Tibial artery (tissue), 4 donors: ENCODE results near the gene DLG1.

Experiments used
- DNase-seq, 2 donors: peaks; one replicate each; pipeline ENCODE4 v3.0.0-alpha.2; 2019
- H3K27ac ChIP-seq, 2 donors: fragments of 200-600 bp; sonication (generic) in 1 of 2; 1 replicate in 1 of 2; 2 replicates in 1 of 2; pipeline ENCODE4 v1.5.1; 2018 to 2019; ENCODE audit warnings: mild to moderate bottlenecking in 1 of 2
- H3K27me3 ChIP-seq, 2 donors: fragments of 200-600 bp; sonication (generic) in 1 of 2; one replicate each; pipeline versions ENCODE4 v1.5.1 to v1.6.0; 2016 to 2019
- H3K36me3 ChIP-seq, 3 donors: fragments of 200-600 bp; sonication (generic) in 2 of 3; one replicate each; pipeline ENCODE4 v1.5.1; 2016 to 2019; ENCODE audit warnings: mild to moderate bottlenecking in 2 of 3
- H3K4me1 ChIP-seq, 4 donors: fragments of 200-600 bp; sonication (generic) in 2 of 4; 1 replicate in 3 of 4; 2 replicates in 1 of 4; pipeline ENCODE4 v1.5.1; 2016 to 2019
- H3K4me3 ChIP-seq, 2 donors: fragments of 200-600 bp; sonication (generic) in 1 of 2; 1 replicate in 1 of 2; 2 replicates in 1 of 2; pipeline ENCODE4 v1.5.1; 2018 to 2019; ENCODE audit warnings: mild to moderate bottlenecking in 2 of 2
- H3K9me3 ChIP-seq, 3 donors: fragments of 200-600 bp; sonication (generic) in 1 of 3; one replicate each; pipeline ENCODE4 v1.5.1; 2016 to 2019
- CTCF ChIP-seq, 2 experiments: fragments of 200-600 bp in 1 of 2; fragments of 450-650 bp in 1 of 2; IDR thresholded peaks; one replicate each; pipeline ENCODE4 v1.5.1; 2017 to 2019; ENCODE audit warnings: antibody characterized with exemption in 2 of 2, mild to moderate bottlenecking in 1 of 2, moderate library complexity in 1 of 2
- intact Hi-C: fragments of 100-400 bp; cut with DNase I; formaldehyde crosslinking; loops from one replicate; pipeline ENCODE4 v1.15.0; 2023; ENCODE audit warnings: low total_unique reads

Gene DLG1

DNA sequence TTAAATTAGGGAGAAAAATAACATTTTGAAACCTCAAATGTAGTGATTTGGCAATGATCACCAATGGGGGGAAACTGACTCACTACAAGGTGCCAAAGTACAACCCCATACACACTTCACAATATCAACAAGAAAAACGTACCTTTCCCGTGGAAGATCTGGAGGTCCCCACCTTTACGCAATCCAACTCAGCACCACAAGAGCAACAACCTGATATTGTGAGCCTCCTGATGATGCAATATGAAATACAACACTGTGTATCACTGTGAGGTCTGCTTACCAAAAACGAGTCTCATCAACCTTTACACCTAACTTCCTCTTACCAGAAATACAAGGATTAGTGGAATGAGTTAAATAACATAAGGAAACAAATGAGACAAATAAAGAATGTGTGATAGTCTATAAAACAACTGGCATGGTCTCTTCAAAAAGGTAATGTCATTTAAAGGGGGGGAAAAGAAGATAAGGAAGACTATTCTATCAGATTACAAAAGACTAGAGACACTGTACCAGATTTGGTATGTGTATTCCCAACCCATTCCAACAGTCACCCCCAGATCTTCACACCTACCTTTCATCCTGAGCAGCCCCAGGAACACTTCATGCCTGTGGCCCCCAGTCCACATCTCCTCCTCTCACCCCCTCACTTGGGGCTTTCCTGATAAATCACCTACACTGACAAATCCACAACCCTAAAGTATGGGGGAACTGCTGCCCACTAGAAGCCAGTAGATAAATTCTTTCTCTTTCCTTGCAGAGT lies 27.7 kb downstream of the DLG1 start:
- DNase-seq: no peak

GRCh38 chr3:197269024-197269423 lies 29.4 kb downstream of the DLG1 start:
- intact Hi-C loops: no loop called here
- Histone ChIP-seq H3K4me3 (no peak overlapping the region), H3K9me3 (no peaks in the 10 kb centered on the region), H3K27me3 (no peaks in the 10 kb centered on the region), H3K27ac (no peak overlapping the region), H3K36me3 (no peaks in the 10 kb centered on the region), H3K4me1 (peaks cover 0 to 13% (median 0%) of the 10 kb centered on the region in 4 donors)
- TF ChIP-seq CTCF (IDR thresholded peaks at IDR 0.05): no peak
- DNase-seq: no peak

More for the DNA sequence above, 27.7 kb downstream of the DLG1 start:
- intact Hi-C loops: no loop called here
- Histone ChIP-seq H3K4me1 (peaks cover 0 to 13% (median 0%) of the 10 kb centered on the region in 4 donors), H3K27me3 (no peaks in the 10 kb centered on the region), H3K36me3 (peaks cover 0 to 5% (median 0%) of the 10 kb centered on the region in 3 donors), H3K27ac (no peak overlapping the region), H3K4me3 (no peak overlapping the region), H3K9me3 (no peaks in the 10 kb centered on the region)
- TF ChIP-seq CTCF (IDR thresholded peaks at IDR 0.05): no peak

DNA sequence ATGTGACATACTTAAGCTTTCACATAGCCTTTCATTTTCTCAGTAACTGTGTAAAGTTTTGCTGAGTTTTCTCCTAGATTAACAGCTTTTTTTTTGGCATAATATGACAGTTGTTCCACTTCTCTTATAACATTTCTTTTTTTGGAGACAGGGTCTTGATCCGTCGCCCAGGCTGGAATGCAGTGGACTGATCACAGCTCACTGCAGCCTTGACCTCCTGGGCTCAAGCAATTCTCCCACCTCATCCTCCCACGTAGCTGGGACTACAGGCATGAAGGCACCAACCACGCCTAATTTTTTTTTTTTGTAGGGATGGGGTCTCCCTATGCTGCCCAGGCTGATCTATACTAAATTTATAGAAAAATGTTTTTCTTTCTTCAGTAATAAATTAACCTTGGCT lies 30.1 kb downstream of the DLG1 start:
- Histone ChIP-seq H3K27me3 (no peaks in the 10 kb centered on the region), H3K4me1 (peaks cover 0 to 13% (median 0%) of the 10 kb centered on the region in 4 donors), H3K27ac (no peak overlapping the region), H3K9me3 (no peaks in the 10 kb centered on the region), H3K4me3 (no peak overlapping the region), H3K36me3 (no peaks in the 10 kb centered on the region)
- intact Hi-C loops: no loop called here
- TF ChIP-seq CTCF (IDR thresholded peaks at IDR 0.05): no peak
- no peak for DNase-seq

DNA sequence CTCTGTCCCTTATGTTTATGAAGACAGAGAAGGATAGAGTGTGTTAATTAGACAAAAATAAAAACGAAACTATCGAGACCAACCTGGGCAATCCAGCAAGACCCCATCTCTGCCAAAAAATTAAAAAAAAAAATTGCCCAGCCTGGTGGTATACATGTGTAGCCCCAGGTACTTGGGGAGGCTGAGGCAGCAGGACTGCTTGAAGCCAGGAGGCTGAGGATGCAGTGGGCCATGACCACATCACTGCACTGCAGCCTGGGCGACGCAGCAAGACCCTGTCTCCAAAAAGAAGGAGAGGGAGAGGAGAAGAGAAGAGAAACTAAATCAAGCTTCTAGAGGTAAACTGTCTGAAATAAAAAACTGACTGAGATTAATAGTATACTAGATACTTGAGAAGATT lies 32.1 kb downstream of the DLG1 start:
- Histone ChIP-seq H3K9me3 (no peaks in the 10 kb centered on the region), H3K36me3 (no peaks in the 10 kb centered on the region), H3K27ac (no peak overlapping the region)

GRCh38 chr3:197262709-197263108 lies 35.7 kb downstream of the DLG1 start:
- intact Hi-C loops: no loop called here

More for the DNA sequence above, 32.1 kb downstream of the DLG1 start:
- no peak for TF ChIP-seq CTCF (IDR thresholded peaks at IDR 0.05)
- Histone ChIP-seq H3K27me3 (no peaks in the 10 kb centered on the region), H3K4me3 (no peak overlapping the region), H3K4me1 (peaks cover 0 to 13% (median 0%) of the 10 kb centered on the region in 4 donors)
- DNase-seq: no peak
- intact Hi-C loops: no loop called here

More at GRCh38 chr3:197262709-197263108, 35.7 kb downstream of the DLG1 start:
- Histone ChIP-seq H3K36me3 (no peaks in the 10 kb centered on the region), H3K4me1 (peaks cover 0 to 2% (median 0%) of the 10 kb centered on the region in 4 donors), H3K9me3 (no peaks in the 10 kb centered on the region), H3K27ac (no peak overlapping the region), H3K27me3 (no peaks in the 10 kb centered on the region), H3K4me3 (no peak overlapping the region)
- no peak for TF ChIP-seq CTCF (IDR thresholded peaks at IDR 0.05)
- no peak for DNase-seq
